Activated CD4-positive, CD25-positive, alpha-beta regulatory T cell treated with anti-CD3 and anti-CD28 coated beads, Interleukin-2, amount 50 U/mL, for 24 hours (primary cell): ENCODE measurements around the gene HNRNPUL2.
A peak's percentile ranks its signal among the peaks of the same experiment; 100 is the strongest.
"Not testable (repeated sequence)": the region's sequence is repeated elsewhere in the genome, so short reads cannot be mapped to it uniquely, and the experiment has no call there.

Experiments
- ATAC-seq, 2 donors: fragments of 150-1000 bp; cut with Tn5 transposase; one replicate each; pipeline ENCODE4 v1.10.0; 2021; ENCODE audit warnings: mild to moderate bottlenecking in 1 of 2, moderate library complexity in 1 of 2

Gene HNRNPUL2

DNA sequence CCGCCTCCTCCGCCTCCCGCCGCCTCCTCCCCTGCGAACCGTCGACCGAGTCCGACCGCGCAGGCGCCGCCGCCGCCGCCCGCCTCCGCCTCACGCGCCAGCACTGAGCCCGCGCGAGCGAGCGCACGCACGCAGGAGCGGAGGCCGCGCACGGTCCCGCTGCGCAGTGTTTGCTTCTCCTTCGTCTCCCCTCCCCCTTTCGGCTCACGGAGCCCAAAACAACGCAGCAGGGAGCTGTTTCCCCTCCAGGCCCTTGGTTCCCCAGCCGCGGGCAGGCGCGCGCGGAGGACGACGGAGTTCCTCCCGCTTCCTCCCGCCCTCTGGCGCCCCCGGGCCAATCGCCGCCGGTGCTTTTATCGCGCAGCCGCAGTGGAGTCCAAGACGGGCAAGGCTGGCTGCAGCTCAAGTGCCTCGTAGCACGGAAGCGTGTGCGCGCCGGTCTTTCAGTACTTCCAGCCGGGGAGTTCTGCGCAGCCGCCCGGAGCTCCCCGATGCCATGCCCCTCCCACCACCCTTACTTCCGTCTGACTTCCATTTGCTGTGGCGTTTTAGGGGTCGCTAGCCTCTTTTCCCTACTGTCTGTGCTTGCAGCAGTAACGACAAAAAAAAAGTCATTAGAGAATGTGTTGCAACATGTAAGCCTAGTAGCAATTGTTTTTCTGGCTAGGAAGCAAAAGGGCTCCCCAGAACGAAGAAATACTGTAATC lies at the start of gene HNRNPUL2:
HNRNPUL2 (minus strand) TSS at position 293 of the 707 bp plus-strand sequence. CDS start 301 bp downstream, outside the sequence.
- peak; percentile 84 to 85 for ATAC-seq

DNA sequence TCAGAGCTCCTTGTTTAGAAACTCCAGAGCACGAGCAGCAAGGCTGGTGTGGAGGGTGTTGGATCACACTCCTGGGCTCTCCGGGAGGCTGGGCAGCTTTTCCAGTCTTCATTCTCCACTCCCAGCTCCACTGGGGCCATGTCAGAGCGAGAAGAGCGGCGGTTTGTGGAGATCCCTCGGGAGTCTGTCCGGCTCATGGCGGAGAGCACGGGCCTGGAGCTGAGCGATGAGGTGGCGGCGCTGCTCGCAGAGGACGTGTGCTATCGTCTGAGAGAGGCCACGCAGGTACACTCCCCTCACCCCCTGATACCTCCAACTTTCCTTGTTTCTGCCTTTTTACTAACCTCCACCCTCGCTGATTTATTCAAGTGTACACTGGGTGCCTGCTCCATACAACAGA lies 48.4 kb upstream of the HNRNPUL2 start:
- no peak for ATAC-seq

DNA sequence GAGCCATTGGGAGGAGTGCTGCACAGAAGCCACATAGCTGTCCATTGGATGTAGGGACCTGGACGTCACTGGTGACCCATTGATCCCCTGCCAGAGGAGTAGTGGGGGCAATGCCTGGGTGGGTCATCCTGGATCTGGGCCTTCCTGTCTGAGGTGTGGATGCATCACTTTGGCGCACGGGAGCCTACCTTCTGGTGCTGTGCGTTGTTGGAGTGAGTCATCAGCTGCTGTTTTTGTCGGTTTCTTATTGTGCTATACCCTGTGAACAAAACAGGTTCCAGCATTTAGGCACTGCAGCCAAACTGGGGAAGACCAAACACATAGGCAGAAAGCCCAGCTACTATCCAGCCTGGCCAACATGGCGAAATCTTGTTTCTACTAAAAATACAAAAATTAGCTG lies 47.1 kb upstream of the HNRNPUL2 start:
- ATAC-seq, result no peak

DNA sequence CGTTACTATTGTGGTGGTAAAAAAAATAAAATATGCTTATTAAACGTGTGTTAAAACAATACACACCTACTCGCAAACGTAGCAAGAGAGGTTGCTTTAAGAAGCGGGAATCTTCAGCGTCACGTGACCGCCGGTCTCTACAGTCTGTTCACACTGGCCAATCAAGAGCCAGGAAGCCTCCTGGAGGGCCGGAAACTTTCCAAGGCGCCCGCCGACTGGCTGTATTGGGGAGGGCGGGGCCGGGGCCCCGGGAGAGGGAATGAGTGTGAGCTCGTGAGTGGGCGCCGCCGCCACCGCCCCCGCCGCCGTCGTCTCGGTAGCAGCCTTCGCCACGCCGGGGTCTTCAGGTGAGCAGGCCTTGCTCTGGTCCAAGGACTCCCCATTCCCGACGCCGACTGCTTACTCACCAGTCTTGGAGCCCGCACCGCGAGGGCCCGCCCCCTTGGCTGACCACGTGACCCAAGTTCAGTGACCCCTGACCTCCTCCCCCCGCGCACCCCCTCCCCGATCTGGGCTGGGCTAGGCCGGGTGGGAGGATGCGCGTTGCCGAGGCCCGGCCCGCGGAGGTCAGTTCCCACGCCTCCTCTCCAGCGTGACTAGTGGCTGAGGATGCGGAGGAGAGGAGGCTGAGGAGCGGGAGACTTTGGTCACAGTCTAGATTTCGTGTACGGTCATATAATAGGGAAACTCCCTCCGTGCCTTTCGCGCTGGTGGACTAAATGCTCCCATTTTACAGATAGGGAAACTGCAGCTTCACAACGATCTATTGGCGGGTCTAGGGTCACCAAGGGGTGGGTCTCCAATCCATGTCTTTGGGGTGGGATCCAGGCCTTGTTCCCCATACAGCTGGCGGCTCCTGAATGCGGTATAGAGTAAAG lies 44.1 kb upstream of the HNRNPUL2 start, which contains the start of gene TAF6L:
TAF6L (plus strand) TSS at position 253 of the 878 bp plus-strand sequence. CDS start 4,388 bp downstream, outside the sequence.
- ATAC-seq, result peak; percentile 92 to 94

DNA sequence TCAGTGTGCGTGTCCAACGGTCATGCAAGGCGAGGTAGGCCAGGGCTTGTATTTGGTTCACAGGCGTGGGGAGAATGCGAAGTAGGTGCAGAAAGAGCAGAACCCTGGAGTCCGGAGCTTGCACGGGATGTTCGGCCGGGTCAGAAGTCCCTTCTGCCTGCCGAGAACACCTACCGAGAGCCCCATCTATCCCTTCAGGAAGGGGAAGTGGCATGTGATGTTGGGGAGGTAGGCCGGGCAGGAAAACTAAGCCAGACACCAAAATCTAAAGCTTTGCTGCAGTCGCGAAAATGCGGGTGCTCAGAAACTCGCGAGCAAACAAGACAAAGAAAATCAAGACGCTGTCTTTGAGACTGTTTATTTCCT lies 43.5 kb upstream of the HNRNPUL2 start:
- ATAC-seq, result no peak

DNA sequence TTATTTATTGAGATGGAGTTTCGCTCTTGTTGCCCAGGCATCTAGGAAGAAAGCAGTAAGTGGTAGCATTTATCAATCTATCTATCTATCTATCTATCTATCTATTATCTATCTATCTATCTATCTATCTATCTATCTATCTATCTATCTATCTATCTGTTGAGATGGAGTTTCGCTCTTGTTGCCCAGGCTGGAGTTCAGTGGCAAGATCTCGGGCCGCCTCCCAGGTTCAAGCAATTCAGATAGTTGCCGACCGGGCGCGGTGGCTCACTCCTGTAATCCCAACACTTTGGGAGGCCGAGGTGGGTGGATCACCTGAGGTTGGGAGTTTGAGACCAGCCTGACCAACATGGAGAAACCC lies 33.6 kb upstream of the HNRNPUL2 start:
- not testable (repeated sequence) for ATAC-seq

DNA sequence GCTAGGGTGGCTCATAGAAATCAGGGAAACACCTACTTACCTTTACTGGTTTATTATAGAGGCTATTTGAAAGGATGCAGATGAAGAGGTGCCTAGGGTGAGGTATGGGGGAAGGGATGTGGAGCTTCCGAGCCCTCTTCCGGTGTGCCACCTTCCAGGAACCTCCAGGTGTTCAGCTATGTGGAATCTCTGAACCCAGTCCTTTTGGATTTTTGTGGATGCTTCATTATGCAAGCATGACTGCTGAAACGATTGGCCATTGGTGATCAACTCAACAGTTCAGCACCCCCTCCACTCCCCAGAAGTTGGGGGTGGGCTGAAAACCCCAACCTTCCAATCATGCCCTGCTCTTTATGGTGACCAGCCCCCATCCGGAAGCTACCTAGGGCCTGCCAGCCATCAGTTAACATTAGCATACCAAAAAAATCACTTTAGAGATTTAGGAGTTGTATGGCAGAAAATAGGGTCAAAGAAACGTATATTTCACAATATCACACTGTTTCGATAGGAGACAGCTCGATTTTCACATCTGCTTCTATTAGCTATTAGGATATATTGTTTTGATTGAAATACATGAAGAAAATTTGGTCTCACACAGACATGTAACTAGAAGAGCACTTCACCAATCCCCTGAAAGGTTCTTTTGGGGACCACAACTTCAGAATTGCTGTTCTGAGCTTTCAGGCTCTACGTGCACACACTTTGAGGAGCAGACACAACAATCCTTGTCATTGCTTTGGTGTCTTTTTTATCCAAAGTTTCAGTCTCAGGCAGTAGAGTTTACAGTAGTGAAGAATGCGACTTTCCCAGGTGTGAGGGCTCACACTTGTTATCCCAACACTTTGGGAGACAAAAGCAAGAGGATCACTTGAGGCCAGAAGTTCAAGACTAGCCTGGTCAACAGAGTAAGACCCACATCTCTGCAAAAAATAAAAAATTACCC lies 30.9 kb upstream of the HNRNPUL2 start:
- ATAC-seq, result no peak

DNA sequence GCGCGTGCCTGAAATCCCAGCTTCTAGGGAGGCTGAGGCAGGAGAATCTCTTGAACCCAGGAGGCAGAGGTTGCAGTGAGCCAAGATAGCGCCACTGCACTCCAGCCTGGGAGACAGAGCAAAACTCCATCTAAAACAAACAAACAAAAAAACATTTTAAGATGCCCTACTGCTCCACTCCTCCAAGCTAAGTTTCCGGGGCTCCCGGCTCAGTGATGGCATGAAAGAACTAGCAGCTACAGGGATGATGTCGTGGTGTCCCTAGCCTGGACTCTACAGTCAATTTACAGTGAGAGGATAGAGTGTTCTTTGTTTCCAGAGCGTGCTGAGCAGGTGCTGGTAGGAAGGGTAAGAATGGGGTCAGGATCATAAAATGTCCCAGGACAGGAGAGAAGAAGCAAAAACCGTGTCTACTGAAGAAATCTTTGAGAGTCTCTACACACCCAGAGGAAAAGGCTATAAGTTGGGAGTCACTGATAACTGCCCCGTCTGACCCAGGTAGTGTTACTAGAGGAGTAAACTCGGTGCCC lies 27.9 kb upstream of the HNRNPUL2 start:
- ATAC-seq, result no peak

DNA sequence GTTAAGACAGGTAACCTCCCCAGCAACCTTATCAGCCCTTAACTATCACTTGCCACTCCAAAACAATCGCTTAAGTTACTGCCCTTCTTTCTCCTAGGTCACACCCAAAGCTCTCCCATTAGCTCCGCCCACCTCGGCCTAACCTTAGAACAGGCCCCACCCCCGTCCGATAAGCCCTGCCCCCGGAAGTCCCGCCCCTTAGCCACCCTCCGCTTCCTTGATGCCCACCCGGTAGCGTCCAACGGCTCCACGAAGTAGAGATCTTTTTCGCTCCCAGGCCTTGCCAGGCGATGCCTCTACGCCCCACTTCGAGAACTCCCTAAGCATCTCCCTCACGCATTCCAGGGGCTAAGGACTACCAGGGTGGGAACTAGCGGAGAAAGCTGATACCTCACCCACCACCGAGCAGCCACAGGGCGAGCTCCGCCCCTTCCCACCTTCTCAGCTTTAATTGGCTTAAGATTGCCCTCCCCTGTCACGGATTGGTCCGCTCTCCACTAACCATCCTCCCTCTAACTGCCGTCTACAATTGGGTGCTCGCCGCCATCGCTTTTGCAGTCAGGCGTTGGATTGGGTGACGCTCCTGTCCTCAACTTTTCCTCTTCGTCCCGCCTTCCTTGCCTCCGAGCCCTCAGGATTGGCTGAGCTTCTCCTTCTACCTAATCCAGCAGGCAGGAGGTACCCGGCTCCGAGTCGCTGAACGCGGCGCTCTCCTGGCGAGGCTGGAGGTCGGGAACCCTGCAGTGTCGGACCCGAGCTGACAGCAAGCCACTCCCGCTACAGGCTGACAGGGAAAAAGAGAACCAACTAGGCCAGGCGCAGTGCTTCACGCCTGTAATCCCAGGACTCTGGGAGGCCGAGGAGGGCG lies 26.7 kb upstream of the HNRNPUL2 start, which contains the start of gene ZBTB3:
ZBTB3 (minus strand) TSS at position 425 of the 868 bp plus-strand sequence. CDS start 496 bp downstream, outside the sequence.
- ATAC-seq, result peak; percentile 97 to 98

DNA sequence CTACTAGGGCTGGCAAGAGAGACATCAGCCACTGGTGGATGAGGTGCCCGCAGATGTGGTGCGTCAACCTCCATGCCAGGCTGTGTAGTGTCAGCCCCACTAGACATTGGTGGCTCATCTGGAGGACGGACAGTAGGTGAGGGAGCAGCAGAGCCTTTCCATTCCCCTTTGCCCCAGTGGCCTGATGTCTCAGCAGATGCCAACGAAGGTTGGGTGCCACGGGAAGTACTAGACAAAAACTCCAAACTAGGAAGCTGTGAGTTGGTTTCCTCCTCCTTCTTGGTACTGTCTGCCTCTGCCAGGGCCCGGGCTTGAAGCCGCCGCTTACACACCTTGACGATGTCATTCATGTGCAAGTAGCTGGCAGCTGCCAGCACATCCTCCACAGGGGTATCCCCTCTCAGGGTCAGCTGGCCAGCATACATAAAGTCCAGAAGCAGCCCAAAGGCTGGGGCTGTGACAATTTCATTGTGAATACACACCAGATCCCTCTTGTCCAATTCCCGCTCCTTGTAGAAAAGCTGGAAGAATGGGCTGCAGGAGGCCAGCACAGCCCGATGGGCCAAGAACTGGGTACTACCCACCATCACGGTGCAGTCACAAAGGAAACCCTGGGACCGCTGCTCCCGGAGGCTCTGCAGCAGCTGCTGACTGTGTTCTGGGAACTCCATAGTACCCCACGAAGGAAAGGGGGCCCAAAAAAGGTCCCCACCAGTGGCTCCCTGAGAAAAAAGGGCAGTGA lies 25.9 kb upstream of the HNRNPUL2 start:
- ATAC-seq, result no peak

DNA sequence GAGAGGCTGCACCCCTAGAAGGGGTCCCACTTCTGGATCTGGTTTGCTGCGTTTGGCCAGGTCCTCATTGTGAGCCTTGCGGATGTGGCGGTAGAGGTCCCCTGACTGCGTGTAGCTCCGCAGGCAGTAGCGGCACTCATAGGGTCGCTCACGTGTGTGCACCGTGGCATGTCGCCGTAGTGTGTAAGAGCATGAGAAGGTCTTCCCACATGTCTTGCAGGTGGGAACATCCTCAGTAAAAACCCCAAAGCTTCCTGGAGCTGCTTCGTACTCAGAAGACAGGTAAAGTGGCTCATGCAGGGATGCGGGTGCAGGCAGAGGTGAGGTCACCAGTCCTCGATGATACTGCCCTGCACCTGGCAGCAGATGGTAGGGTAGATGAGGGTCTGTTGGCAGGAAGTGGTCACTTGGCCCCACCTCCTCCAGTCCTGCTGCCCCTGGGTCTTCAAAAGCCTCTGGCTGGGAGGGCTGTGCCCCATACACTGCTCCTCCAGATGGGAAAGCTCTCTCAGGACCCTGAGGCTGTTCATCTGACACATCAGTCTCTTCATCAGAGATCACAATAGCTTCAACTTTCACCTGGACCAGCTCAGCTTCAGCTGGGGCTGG lies 25.0 kb upstream of the HNRNPUL2 start:
- no peak for ATAC-seq

DNA sequence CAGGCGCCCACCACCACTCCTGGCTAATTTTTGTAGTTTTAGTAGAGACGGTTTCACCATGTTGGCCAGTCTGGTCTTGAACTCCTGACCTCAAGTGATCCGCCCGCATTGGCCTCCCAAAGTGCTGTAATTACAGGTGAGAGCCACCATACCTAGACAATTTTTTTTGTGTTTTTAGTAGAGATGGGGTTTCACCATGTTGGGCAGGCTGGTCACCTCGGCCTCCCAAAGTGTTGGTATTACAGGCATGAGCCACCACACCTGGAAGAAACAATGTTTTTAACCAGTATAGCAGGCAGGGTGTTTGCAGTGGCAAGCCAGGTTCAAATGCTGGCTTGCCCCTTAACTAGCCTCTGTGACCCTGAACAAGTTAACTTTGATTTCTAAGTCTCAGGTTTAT lies 22.7 kb upstream of the HNRNPUL2 start:
- ATAC-seq, result not testable (repeated sequence)

DNA sequence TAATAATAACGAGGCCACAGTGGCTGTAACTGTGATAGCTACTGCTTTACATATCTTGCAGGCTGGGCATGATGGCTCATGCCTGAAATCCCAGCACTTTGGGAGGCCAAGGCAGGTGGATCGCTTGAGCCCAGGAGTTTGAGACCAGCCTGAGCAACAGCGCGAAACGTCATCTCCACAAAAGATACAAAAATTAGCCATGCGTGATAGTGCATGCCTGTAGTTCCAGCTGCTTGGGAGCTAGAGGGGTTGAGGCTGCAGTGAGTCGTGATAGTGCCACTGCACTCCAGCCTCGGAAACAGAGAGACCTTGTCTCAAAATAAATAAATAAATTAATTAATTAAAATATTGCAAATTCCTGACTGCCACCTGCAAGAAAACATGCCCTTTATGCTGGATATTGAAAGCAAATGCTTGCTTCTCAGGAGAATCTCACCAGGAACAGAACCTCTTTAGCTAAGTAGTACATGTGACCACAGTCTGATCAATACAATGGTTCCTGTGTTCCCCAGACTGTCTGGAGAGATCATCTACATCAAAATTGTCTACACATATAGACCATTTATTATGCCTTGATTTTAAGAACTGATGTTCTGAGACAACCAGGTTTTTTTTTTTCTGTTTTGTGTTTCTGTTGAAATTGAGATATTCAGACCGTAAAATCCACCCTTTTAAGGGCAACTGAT lies 20.4 kb upstream of the HNRNPUL2 start:
- ATAC-seq, result no peak

DNA sequence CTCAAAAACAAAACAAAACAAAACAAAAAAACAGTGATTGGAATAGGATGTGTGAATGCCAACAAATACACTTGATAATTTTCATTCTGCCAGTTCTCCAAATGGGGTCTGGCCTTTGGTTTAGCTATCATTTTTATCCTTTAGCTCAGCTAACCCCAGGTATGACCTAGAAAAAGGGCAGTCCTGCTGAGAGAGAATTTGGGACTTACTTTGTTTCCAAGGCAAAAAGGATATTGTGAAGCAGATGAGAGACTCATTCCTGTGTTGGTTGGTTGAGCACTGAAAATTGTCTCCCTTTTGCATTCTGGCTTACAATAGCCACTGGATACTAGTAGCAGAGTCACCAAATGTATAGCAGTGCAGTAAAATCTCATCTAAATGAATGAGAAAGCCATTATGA lies 9.9 kb upstream of the HNRNPUL2 start:
- no peak for ATAC-seq

DNA sequence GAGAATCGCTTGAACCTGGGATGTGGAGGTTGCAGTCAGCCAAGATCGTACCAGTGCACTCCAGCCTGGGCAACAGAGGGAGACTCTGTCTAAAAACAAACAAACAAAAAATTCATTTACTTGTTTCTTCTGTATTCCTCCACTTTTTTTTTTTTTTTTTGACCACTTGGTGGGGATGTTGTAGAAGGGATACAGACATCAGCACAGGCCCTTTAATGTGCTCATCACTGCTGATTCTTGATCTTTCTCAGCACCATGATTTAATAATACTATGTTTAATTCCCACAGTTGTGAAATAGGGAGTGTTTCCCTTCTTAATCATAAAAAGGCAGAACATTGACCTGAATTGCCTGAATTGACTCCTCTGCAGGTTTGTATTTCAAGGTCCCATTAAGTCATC lies 5.6 kb upstream of the HNRNPUL2 start:
- peak in 1 of 2 donors; percentile 20 for ATAC-seq

DNA sequence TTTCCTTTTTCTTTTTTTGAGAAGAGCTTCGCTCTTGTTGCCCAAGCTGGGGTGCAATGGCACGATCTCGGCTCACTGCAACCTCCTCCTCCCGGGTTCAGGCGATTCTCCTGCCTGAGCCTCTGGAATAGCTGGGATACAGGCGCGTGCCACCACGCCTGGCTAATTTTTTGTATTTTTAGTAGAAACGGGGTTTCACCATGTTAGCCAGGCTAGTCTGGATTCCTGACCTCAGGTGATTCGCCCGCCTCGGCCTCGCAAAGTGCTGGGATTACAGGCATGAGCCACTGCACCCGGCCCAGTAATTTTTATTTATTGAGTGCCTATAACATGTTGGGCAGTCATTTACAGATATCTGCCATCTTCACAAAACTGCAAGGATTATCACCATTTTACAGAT lies 2.8 kb upstream of the HNRNPUL2 start:
- ATAC-seq, result not testable (repeated sequence)

DNA sequence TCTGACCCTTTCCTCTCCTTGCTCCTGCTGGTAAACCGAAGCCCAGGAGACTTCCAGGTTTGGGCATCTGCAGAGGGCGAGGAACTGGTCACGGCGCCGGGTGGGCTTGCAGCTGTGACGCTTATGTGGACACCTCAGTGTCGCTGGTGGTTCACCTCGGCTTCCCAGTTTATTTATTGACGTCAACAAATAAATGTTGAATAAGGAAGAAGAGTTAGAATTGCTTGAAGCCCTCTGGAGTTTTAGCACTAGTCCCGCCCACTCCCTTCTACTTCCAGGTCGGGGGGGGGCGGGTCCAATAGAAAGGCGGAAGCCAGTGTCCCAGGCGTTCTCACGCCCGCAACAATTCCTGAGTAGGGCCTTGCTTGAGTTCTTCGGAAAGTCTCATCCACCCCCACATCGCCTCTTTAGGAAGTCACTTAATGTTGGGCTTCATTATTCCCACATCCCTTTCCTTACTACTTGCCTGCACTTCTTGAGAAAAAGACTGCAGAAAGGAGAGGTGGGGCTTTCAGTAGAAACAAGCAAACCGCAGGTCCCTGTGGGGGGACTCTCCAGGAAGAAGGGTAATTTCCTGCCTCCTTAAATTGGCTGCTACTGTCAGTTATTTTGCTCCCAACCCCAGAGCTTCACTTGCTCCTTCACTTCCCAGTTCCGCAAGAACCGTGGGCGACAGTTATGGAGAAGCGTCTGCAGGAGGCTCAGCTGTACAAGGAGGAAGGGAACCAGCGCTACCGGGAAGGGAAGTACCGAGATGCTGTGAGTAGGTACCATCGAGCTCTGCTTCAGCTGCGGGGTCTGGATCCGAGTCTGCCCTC lies 1.1 kb upstream of the HNRNPUL2 start, which contains the start of gene TTC9C:
TTC9C (plus strand) TSS at position 316 of the 818 bp plus-strand sequence; CDS start at position 679, 363 bp downstream.
- ATAC-seq, result peak; percentile 25 to 26

DNA sequence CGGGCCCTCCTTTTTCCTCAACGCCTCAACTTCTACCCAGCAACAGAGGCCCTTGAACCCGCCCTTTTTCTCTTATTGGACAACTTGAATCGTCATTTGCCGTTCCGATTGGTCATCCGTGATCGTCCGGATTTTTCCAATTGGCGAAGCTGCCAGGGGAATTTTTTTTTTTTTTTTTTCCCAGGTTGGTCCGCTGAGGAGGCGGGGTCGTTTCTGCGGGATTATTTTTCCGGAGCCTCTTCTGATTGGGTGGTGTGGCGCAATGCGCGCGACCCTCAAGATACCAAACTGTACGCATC lies 564 bp upstream of the HNRNPUL2 start:
- peak; percentile 62 to 66 for ATAC-seq

DNA sequence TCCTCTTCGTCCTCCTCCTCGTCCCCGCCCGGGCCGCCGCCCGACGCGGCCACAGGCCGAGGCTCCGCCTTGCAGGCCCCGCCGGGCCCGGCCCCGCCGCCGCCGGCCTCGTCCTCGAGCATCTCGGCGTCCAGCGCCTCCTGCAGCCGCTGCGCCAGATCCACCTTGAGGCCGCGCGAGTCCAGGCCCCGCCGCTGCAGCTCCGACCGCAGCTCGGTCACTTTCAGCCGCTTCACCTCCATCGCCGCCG lies 417 bp downstream of the HNRNPUL2 start:
- peak; percentile 1 to 2 for ATAC-seq
